T-helper 2 cell treated with Interferon-gamma antibody and Interleukin-4, amounts not matched to agents 5 μg/mL and 100 μg/mL, for 36 hours (primary cell): ENCODE measurements around the gene PGP.
"Not testable (repeated sequence)": the region's sequence is repeated elsewhere in the genome, so short reads cannot be mapped to it uniquely, and the experiment has no call there.

Source experiments
- DNase-seq: peaks from one replicate; pipeline ENCODE4 v3.0.0; 2021; ENCODE audit warnings: low spot score
- H3K27ac Mint-ChIP-seq: one replicate; pipeline ENCODE4 v1.8.0; 2021; ENCODE audit warnings: mild to moderate bottlenecking, mixed read lengths
- H3K27me3 Mint-ChIP-seq: one replicate; pipeline ENCODE4 v1.8.0; 2021; ENCODE audit warnings: low read depth, mixed read lengths
- H3K36me3 Mint-ChIP-seq: one replicate; pipeline ENCODE4 v1.8.0; 2021; ENCODE audit warnings: low read depth, mixed read lengths
- H3K4me1 Mint-ChIP-seq: one replicate; pipeline ENCODE4 v1.8.0; 2021; ENCODE audit warnings: low read depth, mixed read lengths
- H3K4me3 Mint-ChIP-seq: one replicate; pipeline ENCODE4 v1.8.0; 2022; ENCODE audit warnings: mild to moderate bottlenecking, moderate library complexity, mixed read lengths
- H3K9me3 Mint-ChIP-seq: one replicate; pipeline ENCODE4 v1.8.0; 2021; ENCODE audit warnings: mixed read lengths

PGP gene

GRCh38 chr16:2214719-2214968 is at the start of gene PGP:
Gene PGP, minus strand, starts transcription at chr16:2214840. Its CDS starts 63 bp downstream, at chr16:2214777.
- no peak for DNase-seq
- Mint-ChIP-seq H3K9me3 (no peaks in the 10 kb centered on the region), H3K36me3 (peaks cover 11% of the 10 kb centered on the region), H3K4me3 (peak within 1 kb of the TSS; percentile 88), H3K27ac (peak within 1 kb of the TSS; percentile 92), H3K4me1 (peaks cover 12% of the 10 kb centered on the region), H3K27me3 (no peaks in the 10 kb centered on the region)

- H3K27me3 Mint-ChIP-seq, DNase-seq, H3K9me3 Mint-ChIP-seq, H3K4me3 Mint-ChIP-seq, H3K27ac Mint-ChIP-seq: not testable (repeated sequence)
- peaks cover 22% of the 10 kb centered on the region for H3K4me1 Mint-ChIP-seq
- peaks cover 62% of the 10 kb centered on the region for H3K36me3 Mint-ChIP-seq
These were observed 48.4 kb upstream of the PGP start for GRCh38 chr16:2263026-2263425.

- no peak overlapping the region for H3K27ac Mint-ChIP-seq
- peaks cover 72% of the 10 kb centered on the region for H3K36me3 Mint-ChIP-seq
- H3K27me3 Mint-ChIP-seq = no peaks in the 10 kb centered on the region
- H3K4me3 Mint-ChIP-seq = no peak overlapping the region
- no peak for DNase-seq
- peaks cover 9% of the 10 kb centered on the region for H3K4me1 Mint-ChIP-seq
- H3K9me3 Mint-ChIP-seq = no peaks in the 10 kb centered on the region
These were observed 45.6 kb upstream of the PGP start for GRCh38 chr16:2260250-2260649.

- not testable (repeated sequence) for H3K4me3 Mint-ChIP-seq, DNase-seq, H3K27me3 Mint-ChIP-seq, H3K27ac Mint-ChIP-seq, H3K9me3 Mint-ChIP-seq, H3K4me1 Mint-ChIP-seq
- H3K36me3 Mint-ChIP-seq = peaks cover 70% of the 10 kb centered on the region
These were observed 43.9 kb upstream of the PGP start for GRCh38 chr16:2258530-2258929.

GRCh38 chr16:2257726-2258125 is 43.1 kb upstream of the PGP start:
- no peak overlapping the region for H3K4me3 Mint-ChIP-seq
- no peak for DNase-seq
- H3K27me3 Mint-ChIP-seq = no peaks in the 10 kb centered on the region
- peaks cover 2% of the 10 kb centered on the region for H3K4me1 Mint-ChIP-seq
- H3K36me3 Mint-ChIP-seq = peaks cover 70% of the 10 kb centered on the region
- H3K9me3 Mint-ChIP-seq = no peaks in the 10 kb centered on the region
- no peak overlapping the region for H3K27ac Mint-ChIP-seq

- Mint-ChIP-seq H3K36me3 (peaks cover 64% of the 10 kb centered on the region), H3K4me1 (peaks cover 2% of the 10 kb centered on the region), H3K27ac (no peak overlapping the region), H3K4me3 (no peak overlapping the region), H3K27me3 (no peaks in the 10 kb centered on the region), H3K9me3 (no peaks in the 10 kb centered on the region)
- DNase-seq = no peak
These were observed 42.0 kb upstream of the PGP start for GRCh38 chr16:2256531-2257140.

- Mint-ChIP-seq H3K4me3 (no peak overlapping the region), H3K27me3 (no peaks in the 10 kb centered on the region), H3K9me3 (no peaks in the 10 kb centered on the region), H3K4me1 (peaks cover 3% of the 10 kb centered on the region), H3K36me3 (peaks cover 48% of the 10 kb centered on the region), H3K27ac (no peak overlapping the region)
- DNase-seq = no peak
These were observed 38.7 kb upstream of the PGP start for GRCh38 chr16:2253293-2253692.

- Mint-ChIP-seq H3K36me3 (peaks cover 43% of the 10 kb centered on the region), H3K27ac (peak overlapping the region; percentile 63), H3K9me3 (no peaks in the 10 kb centered on the region), H3K27me3 (no peaks in the 10 kb centered on the region), H3K4me3 (no peak overlapping the region), H3K4me1 (peaks cover 3% of the 10 kb centered on the region)
- DNase-seq = no peak
These were observed 38.1 kb upstream of the PGP start for GRCh38 chr16:2252806-2253148.

GRCh38 chr16:2251296-2252111 is 36.9 kb upstream of the PGP start, which contains the start of gene ECI1:
Gene ECI1, minus strand, starts transcription at chr16:2251587. Its CDS starts 21 bp downstream, at chr16:2251566.
- H3K4me1 Mint-ChIP-seq = peaks cover 3% of the 10 kb centered on the region
- H3K4me3 Mint-ChIP-seq = peak within 1 kb of the TSS; percentile 91
- DNase-seq = peak; percentile 89
- H3K27ac Mint-ChIP-seq = peak within 1 kb of the TSS; percentile 92
- peaks cover 34% of the 10 kb centered on the region for H3K36me3 Mint-ChIP-seq
- H3K9me3 Mint-ChIP-seq = no peaks in the 10 kb centered on the region
- H3K27me3 Mint-ChIP-seq = no peaks in the 10 kb centered on the region

GRCh38 chr16:2250652-2251295 is 36.1 kb upstream of the PGP start:
- no peaks in the 10 kb centered on the region for H3K9me3 Mint-ChIP-seq
- H3K27ac Mint-ChIP-seq = peak overlapping the region; percentile 92
- peak overlapping the region; percentile 91 for H3K4me3 Mint-ChIP-seq
- H3K4me1 Mint-ChIP-seq = peaks cover 3% of the 10 kb centered on the region
- DNase-seq = peak; percentile 24
- H3K27me3 Mint-ChIP-seq = no peaks in the 10 kb centered on the region
- peaks cover 27% of the 10 kb centered on the region for H3K36me3 Mint-ChIP-seq

- Mint-ChIP-seq H3K27me3 (no peaks in the 10 kb centered on the region), H3K27ac (no peak overlapping the region), H3K4me1 (peaks cover 3% of the 10 kb centered on the region), H3K4me3 (no peak overlapping the region), H3K36me3 (peaks cover 14% of the 10 kb centered on the region), H3K9me3 (no peaks in the 10 kb centered on the region)
- no peak for DNase-seq
These were observed 31.8 kb upstream of the PGP start for GRCh38 chr16:2246301-2246885.

- Mint-ChIP-seq H3K27me3 (no peaks in the 10 kb centered on the region), H3K27ac (no peak overlapping the region), H3K4me3 (no peak overlapping the region), H3K36me3 (peaks cover 11% of the 10 kb centered on the region), H3K9me3 (no peaks in the 10 kb centered on the region), H3K4me1 (no peaks in the 10 kb centered on the region)
- no peak for DNase-seq
These were observed 30.5 kb upstream of the PGP start for GRCh38 chr16:2244926-2245795.

- H3K9me3 Mint-ChIP-seq = no peaks in the 10 kb centered on the region
- no peak for DNase-seq
- H3K4me3 Mint-ChIP-seq = no peak overlapping the region
- no peak overlapping the region for H3K27ac Mint-ChIP-seq
- H3K36me3 Mint-ChIP-seq = peaks cover 11% of the 10 kb centered on the region
- no peaks in the 10 kb centered on the region for H3K4me1 Mint-ChIP-seq
- no peaks in the 10 kb centered on the region for H3K27me3 Mint-ChIP-seq
These were observed 29.7 kb upstream of the PGP start for GRCh38 chr16:2244301-2244700.
